GM12872 (cell line): ENCODE measurements around the gene PTAFR.
A peak's percentile ranks its signal among the peaks of the same experiment; 100 is the strongest.

ENCODE experiments used
- TF ChIP-seq, protein P1 (sequence below): IDR thresholded peaks from 3 replicates; pipeline ENCODE4 v1.5.1; 2011; ENCODE audit warnings: low read depth, mild to moderate bottlenecking, low read length, moderate library complexity; ENCODE audit not compliant: insufficient read depth

Gene PTAFR, protein sequence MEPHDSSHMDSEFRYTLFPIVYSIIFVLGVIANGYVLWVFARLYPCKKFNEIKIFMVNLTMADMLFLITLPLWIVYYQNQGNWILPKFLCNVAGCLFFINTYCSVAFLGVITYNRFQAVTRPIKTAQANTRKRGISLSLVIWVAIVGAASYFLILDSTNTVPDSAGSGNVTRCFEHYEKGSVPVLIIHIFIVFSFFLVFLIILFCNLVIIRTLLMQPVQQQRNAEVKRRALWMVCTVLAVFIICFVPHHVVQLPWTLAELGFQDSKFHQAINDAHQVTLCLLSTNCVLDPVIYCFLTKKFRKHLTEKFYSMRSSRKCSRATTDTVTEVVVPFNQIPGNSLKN

DNA sequence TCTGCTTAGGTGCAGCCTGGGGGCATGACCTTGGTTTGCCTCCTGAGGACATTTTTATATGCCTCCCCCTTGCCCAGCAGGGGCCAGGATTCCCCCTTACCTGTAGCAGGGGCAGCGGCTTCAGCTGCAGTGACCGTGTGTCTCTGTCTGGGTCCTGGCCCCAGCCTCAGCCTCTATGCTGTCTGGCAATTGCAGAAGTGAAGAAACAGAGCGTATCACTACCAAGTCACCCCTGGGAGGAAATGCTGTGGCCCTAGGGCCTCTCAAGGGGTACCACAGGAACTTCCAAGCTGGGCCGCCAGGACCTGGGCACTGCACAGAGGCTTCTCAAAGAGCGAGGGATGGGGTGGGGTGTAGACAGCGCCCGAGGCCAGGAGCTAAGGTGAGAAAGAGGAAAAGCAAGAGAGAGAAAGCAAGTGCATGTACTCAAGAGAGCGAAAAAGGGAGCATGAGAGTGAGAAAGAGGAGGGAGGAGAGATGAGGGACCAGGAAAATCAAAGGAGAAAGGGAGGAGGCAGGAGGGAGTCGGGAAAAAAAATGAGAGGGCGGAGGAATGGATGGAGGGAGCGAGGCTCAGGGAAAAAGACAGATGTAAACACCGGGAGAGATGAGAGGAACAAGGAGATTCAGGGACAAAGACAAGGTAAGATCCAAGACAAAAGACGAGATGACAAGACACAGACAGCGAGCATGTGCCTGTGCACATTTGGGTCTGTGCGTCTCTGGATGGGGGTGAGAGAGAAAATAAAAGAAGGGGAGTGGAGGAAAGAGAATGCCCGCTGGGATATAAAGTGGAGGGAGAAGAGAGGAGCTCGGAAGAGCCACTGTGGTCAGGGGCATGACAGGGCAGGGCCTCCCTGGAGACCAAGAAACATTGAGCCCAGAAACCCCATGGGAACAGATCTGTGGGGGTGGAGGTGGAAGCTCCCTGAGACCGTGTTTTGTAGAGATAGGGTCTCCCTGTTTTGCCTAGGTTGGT, at the start of gene PTAFR:
TSS of gene PTAFR (minus strand) at position 199 of the 979 bp plus-strand sequence. CDS start 25,669 bp downstream, outside the sequence.
- TF ChIP-seq, protein P1, sequence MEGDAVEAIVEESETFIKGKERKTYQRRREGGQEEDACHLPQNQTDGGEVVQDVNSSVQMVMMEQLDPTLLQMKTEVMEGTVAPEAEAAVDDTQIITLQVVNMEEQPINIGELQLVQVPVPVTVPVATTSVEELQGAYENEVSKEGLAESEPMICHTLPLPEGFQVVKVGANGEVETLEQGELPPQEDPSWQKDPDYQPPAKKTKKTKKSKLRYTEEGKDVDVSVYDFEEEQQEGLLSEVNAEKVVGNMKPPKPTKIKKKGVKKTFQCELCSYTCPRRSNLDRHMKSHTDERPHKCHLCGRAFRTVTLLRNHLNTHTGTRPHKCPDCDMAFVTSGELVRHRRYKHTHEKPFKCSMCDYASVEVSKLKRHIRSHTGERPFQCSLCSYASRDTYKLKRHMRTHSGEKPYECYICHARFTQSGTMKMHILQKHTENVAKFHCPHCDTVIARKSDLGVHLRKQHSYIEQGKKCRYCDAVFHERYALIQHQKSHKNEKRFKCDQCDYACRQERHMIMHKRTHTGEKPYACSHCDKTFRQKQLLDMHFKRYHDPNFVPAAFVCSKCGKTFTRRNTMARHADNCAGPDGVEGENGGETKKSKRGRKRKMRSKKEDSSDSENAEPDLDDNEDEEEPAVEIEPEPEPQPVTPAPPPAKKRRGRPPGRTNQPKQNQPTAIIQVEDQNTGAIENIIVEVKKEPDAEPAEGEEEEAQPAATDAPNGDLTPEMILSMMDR = no peak; the same call in 2 of the 3 replicates

DNA sequence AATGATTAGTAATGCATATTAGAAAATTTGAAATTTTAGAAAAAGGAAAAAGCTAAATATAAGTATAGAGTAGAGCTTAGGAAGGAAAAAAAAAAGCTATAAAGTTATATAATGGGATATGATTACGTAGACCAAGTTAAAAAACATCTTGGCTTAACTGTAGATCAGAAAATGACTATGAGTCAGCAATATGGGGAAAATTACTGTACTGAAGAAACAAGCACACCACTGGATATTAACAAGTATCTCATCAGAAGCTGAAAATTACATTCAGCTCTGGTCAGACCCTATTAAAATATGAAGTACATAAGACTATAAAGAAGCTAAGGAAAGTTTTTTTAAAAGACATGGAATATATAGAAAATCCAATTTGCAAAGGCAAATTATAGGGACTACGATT, 36.8 kb upstream of the PTAFR start:
- TF ChIP-seq, protein P1 = no peak

DNA sequence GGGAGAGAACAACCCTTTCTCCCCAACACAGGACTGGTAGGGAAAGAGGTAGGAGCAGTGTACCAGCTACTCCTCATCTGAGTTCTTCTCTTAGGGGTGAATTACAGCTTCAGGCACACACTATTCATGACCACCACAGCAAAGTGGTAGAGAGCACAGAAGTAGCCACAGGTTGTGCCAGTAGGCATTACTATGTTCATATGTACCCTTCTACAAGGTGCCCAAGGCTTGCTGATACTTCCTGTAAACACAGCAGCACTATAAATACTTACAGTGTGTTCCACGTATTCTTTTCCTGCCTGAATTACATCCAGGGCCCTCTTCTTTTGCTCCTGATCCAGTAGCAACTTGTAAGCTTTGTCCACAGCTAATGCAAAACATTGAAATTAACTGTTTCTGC, 33.2 kb upstream of the PTAFR start:
- TF ChIP-seq, protein P1 = no peak

DNA sequence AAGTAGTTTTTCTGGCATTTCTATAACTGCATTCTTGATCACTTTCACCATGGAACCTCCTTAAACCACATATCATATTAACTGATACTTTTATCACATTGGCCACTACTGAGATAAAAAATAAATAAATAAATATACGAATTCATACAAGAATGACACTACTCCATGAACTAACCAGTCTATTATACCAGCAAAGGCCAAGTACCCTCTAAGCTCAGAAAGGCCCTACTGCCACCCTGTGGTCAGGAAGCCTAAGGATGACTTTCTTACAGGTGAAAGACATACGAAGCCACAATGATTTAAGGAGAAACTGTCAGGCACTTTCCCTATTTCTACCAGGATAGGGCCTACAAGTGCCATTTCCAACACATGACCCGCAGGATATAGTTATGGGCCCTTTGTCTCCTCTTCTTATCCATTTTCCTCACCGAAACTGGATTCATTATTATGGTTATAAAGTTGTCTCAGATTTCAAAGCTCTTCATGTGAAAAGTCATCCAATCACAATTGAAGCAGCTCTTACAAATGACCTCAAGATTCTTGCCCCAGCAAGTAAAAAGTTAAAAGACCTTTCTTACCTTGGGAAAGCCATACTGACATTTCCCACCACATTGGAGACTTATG, 32.4 kb upstream of the PTAFR start:
- TF ChIP-seq, protein P1 = peak; percentile 79

DNA sequence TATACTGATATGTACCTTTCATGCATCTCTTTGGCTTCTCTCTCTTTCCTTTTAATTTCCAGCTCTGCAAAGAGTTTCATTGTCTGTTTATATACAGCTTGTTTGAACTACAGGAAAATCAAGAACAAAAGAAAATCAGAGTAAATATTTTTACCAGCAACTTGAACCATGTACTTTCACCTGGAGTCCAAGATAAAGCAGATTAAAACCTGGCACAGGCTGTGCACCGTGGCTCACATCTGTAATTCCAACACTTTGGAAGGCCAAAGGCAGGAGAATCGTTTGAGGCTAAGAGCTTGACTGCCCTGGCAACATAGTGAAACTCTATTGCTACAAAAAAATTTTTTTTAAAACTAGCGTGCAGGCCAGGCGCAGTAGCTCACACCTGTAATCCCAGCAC, 28.8 kb upstream of the PTAFR start:
- TF ChIP-seq, protein P1 = no peak

DNA sequence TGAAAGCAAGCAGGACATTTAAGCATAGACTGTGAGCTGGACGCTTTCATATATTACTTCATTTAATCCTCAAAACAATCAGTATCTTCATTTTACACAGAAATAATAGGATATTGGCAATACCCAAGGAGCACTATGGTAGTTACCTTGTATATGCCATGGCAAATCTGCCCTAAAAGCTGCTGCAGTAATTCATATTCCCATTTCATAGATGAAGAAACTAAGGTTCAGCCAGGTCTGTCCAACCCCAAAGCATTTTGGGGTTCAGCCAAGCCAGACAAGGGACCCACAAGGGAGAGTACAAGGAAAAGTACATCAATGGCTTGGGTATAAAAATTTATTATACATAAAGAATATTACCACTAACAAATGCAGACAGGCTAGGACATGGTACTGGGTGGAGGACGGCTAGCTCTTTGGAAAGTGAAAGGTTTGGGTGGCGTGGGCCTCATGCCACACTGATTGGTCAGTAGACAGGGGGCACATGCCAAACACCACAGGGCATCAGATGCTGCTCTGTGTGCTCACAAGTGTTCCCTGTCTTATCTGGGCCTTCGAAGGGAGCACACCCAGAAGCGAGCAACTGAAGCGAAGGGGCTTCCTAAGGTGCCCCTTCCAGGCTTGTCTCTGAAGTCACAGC, 23.9 kb upstream of the PTAFR start:
- TF ChIP-seq, protein P1 = no peak
